Dendritic cell treated with granulocyte-macrophage colony-stimulating factor and Interleukin-4, amounts not matched to agents 40 ng/mL and 50 ng/mL, for 4 days (primary cell): ENCODE results near the gene TBCD.

Experiments
- H3K27ac Mint-ChIP-seq: one replicate; pipeline ENCODE4 v1.8.0; 2022; ENCODE audit warnings: mild to moderate bottlenecking, mixed read lengths
- H3K27me3 Mint-ChIP-seq: one replicate; pipeline ENCODE4 v1.8.0; 2022; ENCODE audit warnings: mild to moderate bottlenecking, mixed read lengths
- H3K36me3 Mint-ChIP-seq: one replicate; pipeline ENCODE4 v1.8.0; 2022; ENCODE audit warnings: low read depth, mixed read lengths
- H3K4me1 Mint-ChIP-seq: one replicate; pipeline ENCODE4 v1.8.0; 2022; ENCODE audit warnings: low read depth, mixed read lengths
- H3K4me3 Mint-ChIP-seq: one replicate; pipeline ENCODE4 v1.8.0; 2022; ENCODE audit warnings: mild to moderate bottlenecking, moderate library complexity, mixed read lengths
- H3K9me3 Mint-ChIP-seq: one replicate; pipeline ENCODE4 v1.8.0; 2022; ENCODE audit warnings: mixed read lengths
- intact Hi-C: fragments of 100-400 bp; cut with micrococcal nuclease; formaldehyde crosslinking; loops from one replicate; pipeline ENCODE4 v1.15.0; 2022

Gene TBCD

GRCh38 chr17:82812058-82812457 is 60.2 kb downstream of the TBCD start:
- H3K4me3 Mint-ChIP-seq = no peak overlapping the region
- no peaks in the 10 kb centered on the region for H3K9me3 Mint-ChIP-seq
- peaks cover 85% of the 10 kb centered on the region for H3K36me3 Mint-ChIP-seq
- H3K27ac Mint-ChIP-seq = no peak overlapping the region
- H3K27me3 Mint-ChIP-seq = no peaks in the 10 kb centered on the region
- H3K4me1 Mint-ChIP-seq = peaks cover 10% of the 10 kb centered on the region
- intact Hi-C loops = no loop called here

GRCh38 chr17:82812601-82813000 is 60.7 kb downstream of the TBCD start:
- no peaks in the 10 kb centered on the region for H3K27me3 Mint-ChIP-seq
- no peaks in the 10 kb centered on the region for H3K9me3 Mint-ChIP-seq
- H3K4me1 Mint-ChIP-seq = peaks cover 10% of the 10 kb centered on the region
- intact Hi-C loops = no loop called here
- H3K36me3 Mint-ChIP-seq = peaks cover 82% of the 10 kb centered on the region
- no peak overlapping the region for H3K27ac Mint-ChIP-seq
- no peak overlapping the region for H3K4me3 Mint-ChIP-seq

- intact Hi-C loops = no loop called here
- no peak overlapping the region for H3K4me3 Mint-ChIP-seq
- peaks cover 10% of the 10 kb centered on the region for H3K4me1 Mint-ChIP-seq
- H3K36me3 Mint-ChIP-seq = peaks cover 83% of the 10 kb centered on the region
- H3K9me3 Mint-ChIP-seq = no peaks in the 10 kb centered on the region
- no peaks in the 10 kb centered on the region for H3K27me3 Mint-ChIP-seq
- H3K27ac Mint-ChIP-seq = no peak overlapping the region
Observed at GRCh38 chr17:82813299-82814051, 61.6 kb downstream of the TBCD start.

- H3K9me3 Mint-ChIP-seq = no peaks in the 10 kb centered on the region
- H3K4me3 Mint-ChIP-seq = no peak overlapping the region
- H3K4me1 Mint-ChIP-seq = peaks cover 10% of the 10 kb centered on the region
- H3K27me3 Mint-ChIP-seq = no peaks in the 10 kb centered on the region
- H3K27ac Mint-ChIP-seq = no peak overlapping the region
- peaks cover 83% of the 10 kb centered on the region for H3K36me3 Mint-ChIP-seq
- intact Hi-C loops = no loop called here
Observed at GRCh38 chr17:82814834-82815233, 63.0 kb downstream of the TBCD start.

GRCh38 chr17:82815354-82815753 is 63.5 kb downstream of the TBCD start:
- intact Hi-C loops = no loop called here
- Mint-ChIP-seq H3K36me3 (peaks cover 83% of the 10 kb centered on the region), H3K27me3 (no peaks in the 10 kb centered on the region), H3K27ac (no peak overlapping the region), H3K4me3 (no peak overlapping the region), H3K9me3 (peaks cover 5% of the 10 kb centered on the region), H3K4me1 (peaks cover 10% of the 10 kb centered on the region)

GRCh38 chr17:82815790-82816305 is 64.0 kb downstream of the TBCD start:
- H3K27me3 Mint-ChIP-seq = no peaks in the 10 kb centered on the region
- H3K9me3 Mint-ChIP-seq = peaks cover 10% of the 10 kb centered on the region
- no peak overlapping the region for H3K27ac Mint-ChIP-seq
- H3K4me1 Mint-ChIP-seq = peaks cover 10% of the 10 kb centered on the region
- H3K36me3 Mint-ChIP-seq = peaks cover 83% of the 10 kb centered on the region
- no peak overlapping the region for H3K4me3 Mint-ChIP-seq
- intact Hi-C loops = no loop called here

GRCh38 chr17:82816358-82816757 is 64.5 kb downstream of the TBCD start:
- Mint-ChIP-seq H3K4me1 (peaks cover 10% of the 10 kb centered on the region), H3K36me3 (peaks cover 81% of the 10 kb centered on the region), H3K27me3 (no peaks in the 10 kb centered on the region), H3K9me3 (peaks cover 10% of the 10 kb centered on the region), H3K27ac (no peak overlapping the region), H3K4me3 (no peak overlapping the region)
- intact Hi-C loops = no loop called here

GRCh38 chr17:82817947-82818346 is 66.1 kb downstream of the TBCD start:
- Mint-ChIP-seq H3K27ac (no peak overlapping the region), H3K27me3 (no peaks in the 10 kb centered on the region), H3K4me1 (peaks cover 10% of the 10 kb centered on the region), H3K9me3 (peaks cover 10% of the 10 kb centered on the region), H3K4me3 (no peak overlapping the region), H3K36me3 (peaks cover 80% of the 10 kb centered on the region)
- intact Hi-C loops = no loop called here

- Mint-ChIP-seq H3K36me3 (peaks cover 55% of the 10 kb centered on the region), H3K9me3 (peaks cover 10% of the 10 kb centered on the region), H3K27ac (no peak overlapping the region), H3K4me1 (peaks cover 5% of the 10 kb centered on the region), H3K27me3 (no peaks in the 10 kb centered on the region), H3K4me3 (no peak overlapping the region)
- intact Hi-C loops = no loop called here
Observed at GRCh38 chr17:82820278-82821251, 68.7 kb downstream of the TBCD start.

- Mint-ChIP-seq H3K4me1 (no peaks in the 10 kb centered on the region), H3K36me3 (peaks cover 45% of the 10 kb centered on the region), H3K27ac (no peak overlapping the region)
Observed at GRCh38 chr17:82821554-82821953, 69.7 kb downstream of the TBCD start.

GRCh38 chr17:82822281-82822680 is 70.4 kb downstream of the TBCD start:
- intact Hi-C loops = no loop called here
- Mint-ChIP-seq H3K36me3 (peaks cover 48% of the 10 kb centered on the region), H3K27me3 (no peaks in the 10 kb centered on the region), H3K9me3 (peaks cover 10% of the 10 kb centered on the region), H3K27ac (no peak overlapping the region), H3K4me3 (no peak overlapping the region), H3K4me1 (no peaks in the 10 kb centered on the region)

More at GRCh38 chr17:82821554-82821953, 69.7 kb downstream of the TBCD start:
- Mint-ChIP-seq H3K27me3 (no peaks in the 10 kb centered on the region), H3K4me3 (no peak overlapping the region), H3K9me3 (peaks cover 10% of the 10 kb centered on the region)
- intact Hi-C loops = no loop called here

GRCh38 chr17:82823004-82823403 is 71.1 kb downstream of the TBCD start:
- Mint-ChIP-seq H3K27me3 (no peaks in the 10 kb centered on the region), H3K27ac (no peak overlapping the region), H3K9me3 (peaks cover 10% of the 10 kb centered on the region), H3K4me1 (no peaks in the 10 kb centered on the region), H3K4me3 (no peak overlapping the region), H3K36me3 (peaks cover 49% of the 10 kb centered on the region)
- intact Hi-C loops = no loop called here

- Mint-ChIP-seq H3K9me3 (peaks cover 2% of the 10 kb centered on the region), H3K27me3 (no peaks in the 10 kb centered on the region), H3K4me3 (no peak overlapping the region), H3K36me3 (peaks cover 48% of the 10 kb centered on the region), H3K4me1 (no peaks in the 10 kb centered on the region), H3K27ac (no peak overlapping the region)
- intact Hi-C loops = no loop called here
Observed at GRCh38 chr17:82825540-82826124, 73.8 kb downstream of the TBCD start.

- Mint-ChIP-seq H3K27me3 (no peaks in the 10 kb centered on the region), H3K4me3 (no peak overlapping the region), H3K9me3 (no peaks in the 10 kb centered on the region), H3K27ac (no peak overlapping the region), H3K4me1 (no peaks in the 10 kb centered on the region), H3K36me3 (peaks cover 49% of the 10 kb centered on the region)
- intact Hi-C loops = no loop called here
Observed at GRCh38 chr17:82826211-82826610, 74.3 kb downstream of the TBCD start.
